ENCODE data around the gene MDC1. TPM values are rescaled to one million over a fixed set of nuclear protein-coding genes. Genes with fewer than 3 reads are reported as not detected.

MDC1 gene
- total RNA-seq, 1 experiment from 2014 or later: 46.6 TPM

GRCh38 chr6:30740540-30740870 lies 23.4 kb upstream of the MDC1 start:
- H3K4me3 Mint-ChIP-seq (ENCODE audit: unreplicated experiment): peak overlapping the region; percentile 25
- no peaks in the 10 kb centered on the region for H3K27me3 Mint-ChIP-seq (ENCODE audit: insufficient read depth, unreplicated experiment)
- CTCF ChIA-PET: no interaction called here
- no TSS peak for BruUV-seq (replicated peaks)
- no peaks in the 10 kb centered on the region for H3K9me3 Mint-ChIP-seq (ENCODE audit: unreplicated experiment)
- intact Hi-C loops (cut with micrococcal nuclease; ENCODE audit: unreplicated experiment): loop anchor here (5.0 to 10.0 kb wide), 2 partner anchors 52 to 344 kb away; no protein-coding TSS in a partner anchor
- no peaks in the 10 kb centered on the region for H3K27me3 ChIP-seq (replicated peaks; ENCODE audit: control insufficient read depth, insufficient read depth, low read length)
- peaks cover 6% of the 10 kb centered on the region for H3K36me3 ChIP-seq (ENCODE audit: control insufficient read depth, insufficient read depth, low read length)
- peaks cover 19% of the 10 kb centered on the region for H3K4me1 ChIP-seq
- H3K4me1 Mint-ChIP-seq (ENCODE audit: low read depth, unreplicated experiment): peaks cover 28% of the 10 kb centered on the region
- H3K36me3 Mint-ChIP-seq (ENCODE audit: insufficient read depth, unreplicated experiment): peaks cover 78% of the 10 kb centered on the region
- DNase-seq: no peak
- TF ChIP-seq, protein P1, sequence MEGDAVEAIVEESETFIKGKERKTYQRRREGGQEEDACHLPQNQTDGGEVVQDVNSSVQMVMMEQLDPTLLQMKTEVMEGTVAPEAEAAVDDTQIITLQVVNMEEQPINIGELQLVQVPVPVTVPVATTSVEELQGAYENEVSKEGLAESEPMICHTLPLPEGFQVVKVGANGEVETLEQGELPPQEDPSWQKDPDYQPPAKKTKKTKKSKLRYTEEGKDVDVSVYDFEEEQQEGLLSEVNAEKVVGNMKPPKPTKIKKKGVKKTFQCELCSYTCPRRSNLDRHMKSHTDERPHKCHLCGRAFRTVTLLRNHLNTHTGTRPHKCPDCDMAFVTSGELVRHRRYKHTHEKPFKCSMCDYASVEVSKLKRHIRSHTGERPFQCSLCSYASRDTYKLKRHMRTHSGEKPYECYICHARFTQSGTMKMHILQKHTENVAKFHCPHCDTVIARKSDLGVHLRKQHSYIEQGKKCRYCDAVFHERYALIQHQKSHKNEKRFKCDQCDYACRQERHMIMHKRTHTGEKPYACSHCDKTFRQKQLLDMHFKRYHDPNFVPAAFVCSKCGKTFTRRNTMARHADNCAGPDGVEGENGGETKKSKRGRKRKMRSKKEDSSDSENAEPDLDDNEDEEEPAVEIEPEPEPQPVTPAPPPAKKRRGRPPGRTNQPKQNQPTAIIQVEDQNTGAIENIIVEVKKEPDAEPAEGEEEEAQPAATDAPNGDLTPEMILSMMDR (IDR thresholded peaks at IDR 0.05; ENCODE audit: insufficient read depth in 1 of 2, low read depth in 1 of 2, low read length in 1 of 2, severe bottlenecking in 1 of 2, unreplicated experiment in 1 of 2): no peak
- H3K9me3 ChIP-seq: no peaks in the 10 kb centered on the region
- no peak overlapping the region for H3K4me3 ChIP-seq (ENCODE audit: low read depth, low read length)
- no peak overlapping the region for H3K27ac Mint-ChIP-seq (ENCODE audit: unreplicated experiment)
- POLR2A ChIA-PET: interaction anchor here (0.6 kb wide), 1 partner anchor 10 kb away, joined by 3 read pairs; no protein-coding TSS in a partner anchor

DNA sequence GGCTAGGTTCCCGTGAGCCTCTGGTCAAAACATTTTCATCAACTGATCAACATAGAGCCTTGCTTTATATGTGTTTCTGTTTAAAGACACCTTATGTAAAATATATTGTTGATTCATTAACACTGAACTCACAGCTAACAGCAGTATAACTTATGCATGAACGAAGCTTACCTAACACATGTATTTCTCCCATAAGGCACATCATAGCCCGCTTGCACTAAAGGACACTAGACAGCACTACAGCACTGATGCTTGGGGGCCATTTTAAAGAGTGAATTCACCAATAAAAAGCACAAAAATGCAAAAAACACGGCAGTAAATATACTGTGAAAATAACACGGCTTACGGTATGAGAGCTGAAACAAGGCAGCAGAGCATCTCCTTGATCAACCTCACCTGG lies 21.5 kb upstream of the MDC1 start:
- CTCF ChIA-PET: interaction anchor here (0.5 kb wide), 1 partner anchor 635 kb away, joined by 5 read pairs; no protein-coding TSS in a partner anchor
- DNase-seq: no peak
- no peaks in the 10 kb centered on the region for H3K27me3 Mint-ChIP-seq (ENCODE audit: insufficient read depth, unreplicated experiment)

GRCh38 chr6:30735668-30736314 lies 18.7 kb upstream of the MDC1 start:
- H3K36me3 Mint-ChIP-seq (ENCODE audit: insufficient read depth, unreplicated experiment): peaks cover 87% of the 10 kb centered on the region
- H3K27ac Mint-ChIP-seq (ENCODE audit: unreplicated experiment): no peak overlapping the region
- peaks cover 12% of the 10 kb centered on the region for H3K4me1 Mint-ChIP-seq (ENCODE audit: low read depth, unreplicated experiment)
- H3K27me3 ChIP-seq (replicated peaks; ENCODE audit: control insufficient read depth, insufficient read depth, low read length): no peaks in the 10 kb centered on the region
- H3K4me3 Mint-ChIP-seq (ENCODE audit: unreplicated experiment): no peak overlapping the region
- peaks cover 6% of the 10 kb centered on the region for H3K36me3 ChIP-seq (ENCODE audit: control insufficient read depth, insufficient read depth, low read length)
- DNase-seq: no peak
- H3K9me3 ChIP-seq: no peaks in the 10 kb centered on the region
- intact Hi-C loops (cut with micrococcal nuclease; ENCODE audit: unreplicated experiment): no loop called here
- no peak overlapping the region for H3K4me3 ChIP-seq (ENCODE audit: low read depth, low read length)
- ChIA-PET POLR2A (interaction anchor here (0.7 kb wide), 1 partner anchor 7 kb away, joined by 6 read pairs; no protein-coding TSS in a partner anchor), CTCF (no interaction called here)
- TF ChIP-seq, protein P1 (IDR thresholded peaks at IDR 0.05; ENCODE audit: insufficient read depth in 1 of 2, low read depth in 1 of 2, low read length in 1 of 2, severe bottlenecking in 1 of 2, unreplicated experiment in 1 of 2): no peak
- H3K9me3 Mint-ChIP-seq (ENCODE audit: unreplicated experiment): no peaks in the 10 kb centered on the region
- no peaks in the 10 kb centered on the region for H3K27me3 Mint-ChIP-seq (ENCODE audit: insufficient read depth, unreplicated experiment)
- no peaks in the 10 kb centered on the region for H3K4me1 ChIP-seq
- no TSS peak for BruUV-seq (replicated peaks)

More for the DNA sequence above, 21.5 kb upstream of the MDC1 start:
- Mint-ChIP-seq H3K36me3 (ENCODE audit: insufficient read depth, unreplicated experiment) (peaks cover 87% of the 10 kb centered on the region), H3K4me1 (ENCODE audit: low read depth, unreplicated experiment) (peaks cover 23% of the 10 kb centered on the region), H3K9me3 (ENCODE audit: unreplicated experiment) (no peaks in the 10 kb centered on the region), H3K27ac (ENCODE audit: unreplicated experiment) (no peak overlapping the region), H3K4me3 (ENCODE audit: unreplicated experiment) (no peak overlapping the region)
- H3K4me1 ChIP-seq: peaks cover 8% of the 10 kb centered on the region
- no peaks in the 10 kb centered on the region for H3K27me3 ChIP-seq (replicated peaks; ENCODE audit: control insufficient read depth, insufficient read depth, low read length)
- BruUV-seq (replicated peaks): no TSS peak
- peaks cover 6% of the 10 kb centered on the region for H3K36me3 ChIP-seq (ENCODE audit: control insufficient read depth, insufficient read depth, low read length)
- no peaks in the 10 kb centered on the region for H3K9me3 ChIP-seq
- no peak overlapping the region for H3K4me3 ChIP-seq (ENCODE audit: low read depth, low read length)
- intact Hi-C loops (cut with micrococcal nuclease; ENCODE audit: unreplicated experiment): no loop called here
- POLR2A ChIA-PET: interaction anchor here (0.5 kb wide), 1 partner anchor 108 kb away, joined by 14 read pairs; no protein-coding TSS in a partner anchor
- TF ChIP-seq, protein P1 (IDR thresholded peaks at IDR 0.05; ENCODE audit: insufficient read depth in 1 of 2, low read depth in 1 of 2, low read length in 1 of 2, severe bottlenecking in 1 of 2, unreplicated experiment in 1 of 2): no peak

Measured in Caco-2 (cell line).